Tibial artery (tissue), 4 donors: ENCODE measurements around the gene WNT1.

Experiments
- DNase-seq, 2 donors: peaks; one replicate each; pipeline ENCODE4 v3.0.0-alpha.2; 2019
- H3K27ac ChIP-seq, 2 donors: fragments of 200-600 bp; sonication (generic) in 1 of 2; 1 replicate in 1 of 2; 2 replicates in 1 of 2; pipeline ENCODE4 v1.5.1; 2018 to 2019; ENCODE audit warnings: mild to moderate bottlenecking in 1 of 2
- H3K27me3 ChIP-seq, 2 donors: fragments of 200-600 bp; sonication (generic) in 1 of 2; one replicate each; pipeline versions ENCODE4 v1.5.1 to v1.6.0; 2016 to 2019
- H3K36me3 ChIP-seq, 3 donors: fragments of 200-600 bp; sonication (generic) in 2 of 3; one replicate each; pipeline ENCODE4 v1.5.1; 2016 to 2019; ENCODE audit warnings: mild to moderate bottlenecking in 2 of 3
- H3K4me1 ChIP-seq, 4 donors: fragments of 200-600 bp; sonication (generic) in 2 of 4; 1 replicate in 3 of 4; 2 replicates in 1 of 4; pipeline ENCODE4 v1.5.1; 2016 to 2019
- H3K4me3 ChIP-seq, 2 donors: fragments of 200-600 bp; sonication (generic) in 1 of 2; 1 replicate in 1 of 2; 2 replicates in 1 of 2; pipeline ENCODE4 v1.5.1; 2018 to 2019; ENCODE audit warnings: mild to moderate bottlenecking in 2 of 2
- H3K9me3 ChIP-seq, 3 donors: fragments of 200-600 bp; sonication (generic) in 1 of 3; one replicate each; pipeline ENCODE4 v1.5.1; 2016 to 2019
- CTCF ChIP-seq, 2 experiments: fragments of 200-600 bp in 1 of 2; fragments of 450-650 bp in 1 of 2; IDR thresholded peaks; one replicate each; pipeline ENCODE4 v1.5.1; 2017 to 2019; ENCODE audit warnings: antibody characterized with exemption in 2 of 2, mild to moderate bottlenecking in 1 of 2, moderate library complexity in 1 of 2
- intact Hi-C: fragments of 100-400 bp; cut with DNase I; formaldehyde crosslinking; loops from one replicate; pipeline ENCODE4 v1.15.0; 2023; ENCODE audit warnings: low total_unique reads

WNT1 gene

GRCh38 chr12:48968467-48968866, 9.7 kb upstream of the WNT1 start:
- Histone ChIP-seq H3K4me1 (peaks cover 0 to 34% (median 26%) of the 10 kb centered on the region in 4 donors), H3K27me3 (peaks cover 0 to 52% of the 10 kb centered on the region in 2 donors), H3K36me3 (no peaks in the 10 kb centered on the region), H3K9me3 (no peaks in the 10 kb centered on the region), H3K4me3 (no peak overlapping the region), H3K27ac (no peak overlapping the region)
- DNase-seq, result no peak
- intact Hi-C loops, result no loop called here
- TF ChIP-seq CTCF (IDR thresholded peaks at IDR 0.05), result no peak

GRCh38 chr12:48969160-48969771, 8.9 kb upstream of the WNT1 start:
- no peaks in the 10 kb centered on the region for H3K36me3 ChIP-seq
- H3K4me1 ChIP-seq, result peaks cover 0 to 38% (median 32%) of the 10 kb centered on the region in 4 donors
- H3K9me3 ChIP-seq, result no peaks in the 10 kb centered on the region
- no peak for DNase-seq
- no peak overlapping the region for H3K4me3 ChIP-seq
- no peak overlapping the region for H3K27ac ChIP-seq
- TF ChIP-seq CTCF (IDR thresholded peaks at IDR 0.05), result no peak
- intact Hi-C loops, result no loop called here
- peaks cover 4 to 60% of the 10 kb centered on the region in 2 donors for H3K27me3 ChIP-seq

GRCh38 chr12:48969833-48970701, 8.1 kb upstream of the WNT1 start:
- Histone ChIP-seq H3K27ac (no peak overlapping the region), H3K4me3 (peak overlapping the region in 1 of 2 donors; percentile 0), H3K27me3 (peaks cover 4 to 68% of the 10 kb centered on the region in 2 donors), H3K9me3 (no peaks in the 10 kb centered on the region), H3K4me1 (peaks cover 0 to 38% (median 32%) of the 10 kb centered on the region in 4 donors), H3K36me3 (no peaks in the 10 kb centered on the region)
- TF ChIP-seq CTCF (IDR thresholded peaks at IDR 0.05), result no peak
- intact Hi-C loops, result no loop called here
- no peak for DNase-seq

GRCh38 chr12:48970702-48971334, 7.3 kb upstream of the WNT1 start:
- Histone ChIP-seq H3K4me3 (peak overlapping the region in 1 of 2 donors; percentile 34), H3K4me1 (peaks cover 0 to 38% (median 32%) of the 10 kb centered on the region in 4 donors)
- intact Hi-C loops, result no loop called here

More at GRCh38 chr12:48970702-48971334, 7.3 kb upstream of the WNT1 start:
- H3K9me3 ChIP-seq, result no peaks in the 10 kb centered on the region
- no peak for DNase-seq
- no peak for TF ChIP-seq CTCF (IDR thresholded peaks at IDR 0.05)
- peaks cover 4 to 74% of the 10 kb centered on the region in 2 donors for H3K27me3 ChIP-seq
- no peak overlapping the region for H3K27ac ChIP-seq
- H3K36me3 ChIP-seq, result no peaks in the 10 kb centered on the region
